HuH-7 (cell line): ENCODE data around the gene DNAJB2.
"Not testable (repeated sequence)": the region's sequence is repeated elsewhere in the genome, so short reads cannot be mapped to it uniquely, and the experiment has no call there.

ENCODE experiments used
- DNase-seq: peaks from one replicate; pipeline ENCODE4 v3.0.0; 2011; ENCODE audit warnings: low spot score

The DNAJB2 gene

DNA sequence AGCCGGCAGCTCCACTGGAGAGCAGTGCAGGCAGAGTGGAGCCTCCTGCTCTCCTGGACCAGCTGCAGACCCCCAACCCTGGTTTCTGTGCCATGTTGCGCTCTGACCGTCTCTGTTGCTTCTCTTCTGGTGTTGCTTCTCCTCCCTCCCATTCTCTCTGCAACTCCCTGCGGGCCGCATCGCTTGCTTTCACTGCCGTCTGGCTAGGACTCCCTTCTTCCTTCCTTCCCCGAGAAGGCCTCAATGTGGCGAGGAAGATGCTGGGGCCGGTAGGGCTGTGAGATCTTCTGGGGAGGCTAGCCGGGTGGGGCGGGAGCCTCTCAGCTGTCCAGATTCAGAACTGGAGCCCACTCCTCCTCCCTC, 6.2 kb downstream of the DNAJB2 start:
- no peak for DNase-seq

DNA sequence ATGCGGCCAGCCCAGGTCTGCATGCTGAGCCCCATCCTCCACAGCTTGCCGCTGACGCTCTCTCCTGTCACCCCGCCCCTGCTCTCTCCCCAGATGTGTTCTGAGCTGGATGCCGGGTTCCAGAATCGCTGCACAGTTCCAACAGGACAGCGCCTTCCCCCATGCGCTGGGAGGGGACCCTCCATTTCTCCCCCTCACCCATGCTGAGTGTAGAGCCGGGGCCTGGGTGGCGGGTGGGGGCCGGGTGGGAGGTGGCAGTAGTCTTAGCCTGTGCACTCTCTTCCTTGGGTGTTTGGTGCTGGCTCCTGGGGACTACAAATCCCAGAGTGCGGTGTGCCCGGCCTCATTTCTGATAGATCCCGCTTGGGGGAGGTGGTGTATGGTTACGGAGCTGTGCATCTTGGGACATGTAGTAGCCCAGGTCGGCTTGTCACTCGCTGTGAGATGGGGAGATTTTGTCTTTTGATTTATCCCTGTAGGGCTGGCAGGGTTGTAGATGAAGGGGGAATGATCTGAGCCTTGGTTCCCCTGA, 6.8 kb downstream of the DNAJB2 start:
- no peak for DNase-seq

DNA sequence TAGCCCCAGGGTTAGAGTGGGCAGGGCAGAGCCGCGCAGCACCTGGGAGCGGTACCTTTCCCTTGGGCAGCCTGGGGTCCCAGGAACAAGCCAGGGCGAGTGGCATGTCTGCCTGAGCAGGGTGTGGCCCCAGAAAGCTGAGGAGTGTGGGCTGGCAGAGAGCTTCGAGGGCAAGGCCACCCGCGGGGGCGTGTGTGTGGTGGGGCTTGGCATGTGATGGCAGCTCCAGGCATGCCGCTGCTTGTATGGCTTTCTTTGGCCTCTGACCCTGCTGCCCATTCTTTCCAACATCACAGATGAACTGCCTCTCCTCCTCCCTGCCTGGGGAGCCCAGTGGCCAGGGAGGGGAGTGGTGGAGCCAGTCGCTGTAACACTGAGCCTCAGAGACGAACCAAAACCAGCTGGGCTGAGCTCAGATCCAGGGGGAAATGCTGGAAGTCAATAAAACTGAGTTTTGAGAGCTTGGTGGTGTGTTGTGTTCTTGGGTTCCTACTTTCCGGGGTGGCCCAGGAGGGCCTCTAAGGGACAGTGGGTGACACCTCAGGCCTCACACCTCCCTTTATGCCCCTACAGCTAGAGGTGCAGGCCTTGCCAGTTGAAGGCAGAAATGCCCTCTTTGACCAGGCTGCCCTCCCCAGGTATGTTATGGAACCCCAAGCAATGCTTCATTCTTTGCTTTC, 7.4 kb downstream of the DNAJB2 start:
- no peak for DNase-seq

DNA sequence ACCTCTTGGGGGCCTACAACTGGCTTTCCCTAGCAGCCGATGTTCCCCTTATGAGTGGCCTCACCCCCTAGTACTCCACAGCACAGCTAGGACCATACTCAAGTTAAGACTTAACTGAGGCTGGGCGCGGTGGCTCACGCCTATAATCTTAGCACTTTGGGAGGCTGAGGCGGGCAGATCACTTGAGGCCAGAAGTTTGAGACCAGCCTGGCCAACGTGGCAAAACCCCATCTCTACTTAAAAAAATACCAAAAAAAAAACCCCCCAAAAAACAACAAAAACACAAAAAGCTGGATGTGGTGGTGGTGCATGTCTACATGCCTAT, 7.9 kb downstream of the DNAJB2 start:
- not testable (repeated sequence) for DNase-seq

DNA sequence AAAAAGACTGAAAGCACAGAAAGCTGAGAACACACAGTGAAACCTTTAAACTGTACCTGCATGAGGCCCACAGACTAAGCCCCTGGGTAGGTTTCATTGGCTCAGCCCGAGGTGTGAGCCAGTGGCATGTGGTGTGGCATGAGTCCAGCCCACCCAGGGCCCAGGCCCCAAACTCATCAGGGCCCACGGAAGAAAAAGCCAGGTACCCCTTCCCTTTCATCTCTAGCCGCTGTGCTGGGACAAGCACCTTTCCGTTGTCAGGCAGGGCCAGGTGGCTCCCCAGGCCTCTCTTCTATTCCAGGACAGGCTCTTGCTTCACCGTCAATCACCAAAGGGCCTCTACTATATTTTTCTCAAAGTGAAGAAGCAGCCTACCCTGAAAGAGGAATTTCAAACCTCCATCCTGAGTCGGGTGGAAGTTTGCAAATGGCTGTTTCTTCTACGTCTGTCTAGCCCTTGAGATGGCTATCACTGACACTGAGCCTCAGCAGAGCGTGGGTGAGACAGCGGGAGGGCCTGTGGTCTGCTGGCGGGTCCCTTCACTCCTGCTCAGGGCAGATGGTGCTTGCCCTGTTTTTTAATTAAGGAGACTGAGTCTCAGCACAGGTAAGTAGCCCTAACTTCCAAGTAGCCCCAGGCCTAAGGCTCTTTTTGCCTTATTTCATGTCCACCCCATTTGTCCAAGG, 8.6 kb downstream of the DNAJB2 start:
- no peak for DNase-seq

DNA sequence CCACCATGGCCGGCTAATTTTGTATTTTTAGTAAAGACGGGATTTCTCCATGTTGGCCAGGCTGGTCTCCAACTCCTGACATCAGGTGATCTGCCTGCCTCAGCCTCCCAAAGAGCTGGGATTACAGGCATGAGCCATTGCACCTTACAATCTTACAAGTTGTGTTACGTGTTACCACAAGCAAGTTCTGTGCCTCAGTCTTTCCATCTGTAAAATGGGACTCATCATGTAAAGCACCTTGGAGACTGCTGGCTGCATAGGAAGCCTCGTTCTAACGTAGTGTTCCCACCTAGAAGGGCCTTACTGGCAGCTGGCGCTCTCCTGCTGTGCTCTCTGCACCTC, 10.0 kb downstream of the DNAJB2 start:
- no peak for DNase-seq

DNA sequence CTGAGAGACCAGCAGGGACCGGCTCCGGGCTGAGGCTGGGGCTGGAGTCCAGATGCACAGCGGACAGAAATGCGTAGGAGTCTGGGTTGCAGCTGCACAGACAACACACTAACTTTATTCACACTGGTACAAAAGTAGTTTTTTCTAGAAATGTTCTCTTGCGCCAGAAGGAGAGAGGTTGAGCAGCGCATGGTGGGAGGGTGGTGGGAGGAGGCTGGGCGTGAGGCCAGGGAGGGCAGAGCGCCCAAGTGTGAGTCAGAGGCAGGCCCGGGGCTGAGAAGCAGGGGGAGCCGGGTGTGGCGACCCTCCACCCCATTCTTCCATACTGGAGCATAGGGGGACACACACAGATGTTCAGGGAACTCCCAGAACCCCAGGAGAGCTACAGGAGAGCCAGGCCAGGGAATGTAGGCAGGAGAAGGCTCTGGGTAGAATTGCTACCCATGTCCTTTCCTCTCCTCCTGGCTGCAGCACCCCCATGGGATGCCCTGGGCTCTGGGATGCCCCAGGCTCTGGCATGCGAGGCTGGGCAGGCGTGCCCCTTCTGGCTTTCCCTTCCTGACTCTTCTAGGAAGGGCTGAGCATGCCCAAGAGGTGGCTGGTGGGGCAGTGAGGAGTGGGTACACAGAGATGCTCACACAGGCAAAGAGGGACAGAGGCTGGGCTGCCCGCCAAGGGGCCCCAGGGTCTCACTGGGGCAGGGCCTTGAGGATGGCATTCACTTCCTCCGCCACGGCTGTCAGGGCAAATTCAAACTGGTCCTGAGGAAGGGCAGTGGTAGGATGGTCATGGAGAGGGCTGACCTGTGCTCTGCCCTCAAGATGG, 10.6 kb downstream of the DNAJB2 start:
- DNase-seq: no peak

DNA sequence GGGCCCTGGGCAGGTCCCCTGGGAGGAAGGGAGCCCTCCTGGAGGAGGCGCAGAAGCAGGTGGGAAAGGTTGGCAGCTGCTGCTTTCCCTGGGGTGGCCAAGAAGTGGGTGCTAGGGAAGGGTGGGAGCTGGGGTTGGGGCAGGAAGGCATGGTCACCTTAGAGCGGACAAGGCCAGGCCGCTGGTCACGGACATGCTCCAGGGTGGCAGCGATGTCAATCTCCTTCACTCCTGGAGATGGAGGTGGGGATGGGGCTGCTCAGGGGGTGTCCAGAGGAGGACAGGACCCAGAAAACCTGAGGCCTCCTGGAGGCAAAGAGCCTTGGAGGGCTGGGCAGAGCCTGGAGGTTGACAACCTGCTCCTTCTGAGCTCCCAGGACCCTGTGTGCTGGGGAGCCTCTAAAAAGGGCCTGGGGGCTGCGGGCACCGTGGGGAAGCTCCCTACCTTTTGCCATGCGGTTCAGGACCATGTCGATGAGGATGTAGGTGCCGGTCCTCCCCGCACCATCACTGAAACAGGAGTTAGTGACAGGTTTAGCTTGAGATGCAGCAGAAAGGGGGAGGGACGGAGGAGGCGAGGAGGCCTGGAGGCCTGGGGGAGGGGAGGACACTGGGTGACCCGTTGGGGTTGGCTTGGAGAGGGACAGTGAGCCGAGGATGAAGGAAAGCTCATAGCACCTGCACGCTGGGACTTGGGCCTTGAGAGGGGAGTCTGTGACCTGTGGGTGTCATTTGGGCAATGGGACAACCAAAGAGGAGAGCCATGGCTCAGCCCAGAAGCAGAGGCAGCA, 11.4 kb downstream of the DNAJB2 start:
- DNase-seq: no peak

DNA sequence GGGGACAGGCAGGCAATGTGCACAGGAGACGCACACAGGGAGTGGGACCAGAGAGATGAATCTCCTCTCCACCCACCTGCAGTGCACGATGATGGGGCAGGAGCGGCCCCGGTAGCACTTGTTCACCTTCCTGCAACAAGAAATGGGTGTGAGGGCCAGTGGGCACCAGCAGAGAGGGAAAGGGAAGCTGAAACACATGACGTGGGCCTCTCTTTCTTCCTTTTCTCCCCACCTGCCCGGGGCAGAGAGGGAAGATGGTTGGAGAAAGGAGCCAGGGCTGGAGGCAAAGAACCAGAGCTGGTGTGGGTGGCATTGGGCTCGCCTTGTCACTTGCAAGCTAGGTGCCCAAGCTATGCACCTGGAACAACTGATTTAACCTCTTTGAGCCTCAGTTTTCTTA, 12.2 kb downstream of the DNAJB2 start:
- DNase-seq: no peak

DNA sequence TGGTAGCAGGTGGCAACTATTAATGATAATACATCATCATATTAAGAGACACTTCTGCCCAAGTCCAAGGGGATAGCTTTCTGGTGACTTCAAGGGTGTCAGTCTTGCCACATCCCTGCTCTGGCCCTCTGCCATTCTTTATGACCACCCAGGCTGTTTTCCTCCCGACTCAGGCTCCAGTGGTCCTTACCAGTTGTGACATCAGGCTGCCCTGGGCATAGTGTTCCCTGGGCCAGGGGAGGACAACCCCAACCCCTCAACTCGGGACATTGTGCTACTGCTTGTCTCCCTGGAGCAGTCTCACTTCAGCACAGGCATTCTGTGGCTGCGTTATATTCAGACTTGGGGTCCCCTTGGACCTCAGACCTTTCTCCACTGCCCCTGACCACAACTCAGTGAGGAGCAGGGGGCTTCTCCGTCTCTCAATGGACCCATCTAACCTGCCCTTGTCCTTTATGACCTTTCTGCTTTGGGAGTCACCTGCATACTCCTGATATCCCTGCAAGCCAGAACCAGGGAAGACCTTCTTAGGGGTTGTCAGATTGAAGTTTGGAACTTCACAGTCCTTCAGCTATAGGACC, 12.8 kb downstream of the DNAJB2 start:
- no peak for DNase-seq

DNA sequence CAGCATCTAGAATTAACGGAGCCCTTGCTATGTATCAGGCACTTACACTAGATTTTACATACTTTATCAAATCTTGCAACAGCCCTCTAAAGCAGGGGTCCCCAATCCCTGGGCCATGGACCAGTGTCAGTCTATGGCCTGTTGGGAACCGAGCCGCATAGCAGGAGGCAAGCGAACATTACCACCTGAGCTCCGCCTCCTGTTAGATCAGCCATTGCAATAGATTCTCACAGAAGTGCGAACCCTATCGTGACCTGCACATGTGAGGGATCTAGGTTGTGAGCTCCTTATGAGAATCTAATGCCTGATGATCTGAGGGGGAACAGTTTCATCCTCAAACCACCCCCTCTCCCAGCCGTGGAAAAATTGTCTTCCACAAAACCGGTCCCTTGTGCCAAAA, 13.4 kb downstream of the DNAJB2 start:
- no peak for DNase-seq

DNA sequence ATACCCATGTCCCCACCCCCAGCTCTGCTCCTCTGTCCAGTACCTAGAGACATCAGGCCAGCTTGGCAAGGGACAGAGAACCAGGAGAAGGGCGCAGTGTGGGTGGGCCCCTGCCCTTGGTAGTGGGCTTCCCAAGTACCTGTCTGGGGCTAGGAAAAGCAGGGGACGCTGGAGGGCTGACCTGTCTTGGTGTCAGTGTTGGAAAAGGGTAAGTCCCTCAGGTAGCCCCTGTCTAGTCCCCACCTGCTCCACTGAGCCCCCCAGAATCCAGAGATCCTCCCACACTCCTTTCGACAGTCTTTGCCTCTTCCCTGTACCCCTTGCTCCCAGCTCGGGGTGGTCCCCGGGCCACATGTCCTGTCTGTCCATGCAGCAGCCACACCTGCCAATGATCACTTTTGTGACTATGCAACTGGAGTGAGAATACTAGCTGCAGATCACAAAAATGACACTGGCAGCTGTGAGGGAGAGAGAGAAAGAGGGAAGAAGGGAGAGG, 14.6 kb downstream of the DNAJB2 start:
- DNase-seq: no peak

DNA sequence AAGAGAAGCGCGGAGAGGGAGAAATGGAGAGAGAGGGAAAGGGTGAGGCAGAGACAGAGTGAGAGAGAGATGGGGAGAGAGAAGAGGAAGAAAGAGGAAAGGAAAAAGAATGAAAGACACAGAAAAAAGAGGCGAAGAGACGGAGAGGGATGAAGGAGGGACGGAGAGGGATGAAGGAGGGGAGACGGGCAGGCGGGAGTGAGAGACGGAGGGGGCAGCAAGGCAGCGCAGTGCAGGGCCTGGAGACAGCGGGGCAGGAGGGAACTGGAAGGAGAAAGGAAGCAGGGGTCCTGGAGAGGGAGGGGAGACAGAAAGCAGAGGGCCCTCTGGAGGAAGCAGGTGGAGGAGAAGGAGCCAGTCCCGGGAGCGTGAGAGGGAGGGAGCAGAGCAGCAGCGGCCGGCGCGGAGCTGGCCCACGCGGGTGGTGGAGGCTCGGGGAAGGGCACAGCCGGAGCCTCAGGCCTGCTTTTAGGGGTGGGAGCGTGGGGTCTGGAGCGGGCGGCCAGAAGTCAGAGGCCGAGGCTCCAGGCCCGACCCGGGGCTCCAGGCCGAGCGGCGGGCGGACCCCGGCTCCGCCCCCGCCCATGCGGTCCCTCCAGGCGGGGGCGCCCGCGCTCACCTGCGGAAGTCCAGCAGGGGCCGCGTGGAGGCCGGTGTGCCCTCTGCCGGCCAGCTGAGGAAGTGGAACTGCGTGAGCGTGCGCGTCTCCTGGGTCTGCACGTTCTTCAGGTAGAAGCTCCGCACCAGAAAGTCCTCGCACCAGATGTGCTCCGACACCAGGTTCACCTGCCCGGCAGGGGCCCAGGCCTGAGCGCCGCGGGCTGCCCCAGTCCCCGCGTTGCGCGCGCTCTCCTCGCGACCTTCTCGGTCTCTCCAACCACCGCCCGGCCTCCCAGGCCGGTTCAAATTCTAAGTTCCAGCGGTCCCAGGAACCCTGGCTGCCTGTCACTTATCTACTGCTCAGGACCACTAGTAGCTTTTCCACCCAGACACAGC, 15.5 kb downstream of the DNAJB2 start:
- DNase-seq: peak; percentile 97

DNA sequence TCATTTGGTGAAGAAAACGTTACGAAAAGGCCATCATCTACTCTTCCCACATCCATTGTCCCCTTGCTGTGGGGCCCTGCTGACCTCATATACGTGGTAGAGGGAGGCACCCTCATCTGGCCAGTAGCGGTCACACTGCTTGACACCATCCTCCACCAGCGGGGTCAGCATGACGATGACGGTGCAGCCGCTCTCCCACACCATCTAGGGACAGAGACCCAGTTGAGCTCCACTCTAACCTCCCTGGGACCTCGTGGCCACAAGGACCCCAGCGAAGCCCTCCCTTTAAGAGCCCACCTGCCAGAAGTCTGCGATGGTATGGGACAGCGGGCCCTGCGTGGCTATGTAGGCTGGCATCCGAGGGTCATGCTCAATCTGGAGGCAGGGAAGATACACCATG, 17.0 kb downstream of the DNAJB2 start:
- DNase-seq: no peak

DNA sequence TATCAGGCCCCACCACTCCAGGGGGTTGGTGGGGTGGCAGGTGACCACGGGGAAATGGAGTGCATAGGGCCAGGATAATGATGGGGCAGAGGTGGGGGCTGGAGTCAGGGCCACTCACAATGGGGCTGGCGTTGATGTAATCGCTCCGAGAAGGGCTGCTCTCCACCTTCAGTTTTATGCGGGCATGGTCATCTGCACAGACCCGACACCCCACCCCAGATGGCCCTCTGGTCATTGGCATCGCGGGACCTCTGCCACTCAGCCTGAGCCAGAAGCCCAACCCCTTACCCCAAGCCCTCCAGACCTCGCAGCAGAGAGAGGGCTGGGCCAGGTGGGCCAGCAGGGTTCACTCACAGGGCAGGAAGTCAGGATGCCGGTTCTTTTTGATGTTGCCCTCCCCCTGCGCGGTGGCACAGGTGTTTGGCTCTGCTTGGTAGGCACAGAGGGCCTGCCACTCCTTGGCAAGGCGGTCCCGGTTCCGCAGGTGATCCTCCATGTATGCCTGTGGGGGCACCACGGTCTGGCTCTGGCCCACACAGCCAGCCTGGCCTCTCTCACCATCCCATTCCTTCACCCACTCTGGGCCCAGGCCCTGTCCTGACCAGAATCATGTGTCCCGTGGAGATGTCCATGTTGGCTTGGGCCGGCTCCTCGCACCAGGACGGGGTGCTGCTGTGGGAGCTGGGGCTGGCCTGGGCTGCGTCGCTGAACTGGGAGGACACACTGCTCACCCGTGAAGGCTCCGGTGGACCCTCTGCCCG, 17.6 kb downstream of the DNAJB2 start:
- DNase-seq: no peak

DNA sequence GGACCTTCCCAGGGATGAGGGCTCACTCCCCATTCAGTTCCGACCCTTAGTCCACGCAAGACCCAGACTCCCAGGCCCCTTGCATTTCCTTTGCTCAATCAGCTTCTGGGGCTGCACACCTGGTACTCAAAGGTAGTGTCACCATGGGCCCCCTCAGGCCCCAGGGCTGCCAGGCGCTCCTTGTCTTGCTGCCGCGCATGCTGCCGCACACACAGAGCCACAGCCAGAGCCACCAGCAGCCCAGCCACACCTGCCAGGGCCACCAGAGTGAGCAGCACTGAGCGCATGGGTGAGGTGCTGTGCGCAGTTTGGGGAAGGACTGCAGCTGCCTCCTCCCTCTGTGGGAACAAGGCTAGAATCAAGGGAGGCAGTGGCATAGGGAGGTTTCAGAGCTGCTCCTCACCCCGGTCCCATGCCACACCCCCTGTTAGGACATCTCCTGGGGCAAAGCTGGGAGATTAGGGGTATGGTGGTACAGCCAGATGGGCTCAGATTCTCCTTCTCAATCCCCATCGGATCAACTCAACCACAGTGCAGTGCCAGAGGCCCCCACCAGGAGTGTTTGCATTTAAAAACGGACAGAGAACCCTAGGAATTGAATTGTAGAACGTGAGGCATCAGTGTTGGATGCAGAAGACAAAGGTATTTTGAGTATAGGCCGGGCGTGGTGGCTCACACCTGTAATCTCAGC, 18.7 kb downstream of the DNAJB2 start:
- no peak for DNase-seq

DNA sequence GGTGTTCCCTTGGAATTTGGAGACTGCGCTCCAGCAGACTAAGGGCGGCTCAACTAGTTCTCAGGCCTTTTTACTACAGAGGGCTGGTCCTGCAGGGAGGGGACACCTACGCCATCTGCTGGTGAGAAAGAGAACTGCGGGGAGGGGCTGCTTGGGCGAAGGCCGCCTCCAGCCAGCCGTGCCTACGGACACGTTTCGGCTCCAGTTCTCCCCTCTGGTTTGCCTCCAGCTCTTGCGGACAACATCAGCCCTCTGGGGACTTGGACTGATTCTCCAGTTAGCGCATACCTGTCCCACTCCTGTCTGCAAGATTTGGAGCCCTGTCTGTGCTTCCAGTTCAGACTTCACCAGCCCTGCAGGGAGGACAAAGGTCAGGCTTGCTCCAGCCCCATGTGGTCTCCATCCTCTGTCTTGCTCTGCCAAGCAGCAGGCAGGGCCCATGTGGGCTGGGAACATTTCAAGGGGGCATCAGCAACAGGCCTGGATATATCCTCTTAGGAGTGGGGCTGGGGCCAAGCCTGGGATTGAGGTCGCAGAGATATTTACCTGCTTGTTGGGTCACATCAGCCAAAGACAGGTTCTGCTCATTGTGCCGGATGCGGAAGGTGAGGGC, 19.7 kb downstream of the DNAJB2 start:
- peak; percentile 92 for DNase-seq

DNA sequence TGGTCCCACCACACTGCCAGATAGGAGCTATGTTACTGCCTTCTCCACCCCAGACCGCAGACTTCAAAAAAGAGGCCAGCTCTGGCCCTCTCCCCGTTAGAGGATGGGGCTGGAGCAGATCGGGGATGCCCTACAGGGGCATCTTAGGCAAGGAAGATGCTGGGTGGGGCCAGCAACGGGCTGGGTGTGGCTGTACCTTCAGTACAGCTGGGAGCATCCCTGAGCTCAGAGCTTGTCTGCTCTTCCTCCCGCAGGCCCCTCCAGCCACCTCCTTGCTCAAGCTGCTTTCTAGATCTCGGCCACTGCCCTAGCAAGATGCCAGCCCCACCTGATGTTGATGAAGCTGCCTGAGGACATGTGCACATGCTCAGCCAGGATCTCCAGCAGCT, 20.2 kb downstream of the DNAJB2 start:
- DNase-seq: no peak

DNA sequence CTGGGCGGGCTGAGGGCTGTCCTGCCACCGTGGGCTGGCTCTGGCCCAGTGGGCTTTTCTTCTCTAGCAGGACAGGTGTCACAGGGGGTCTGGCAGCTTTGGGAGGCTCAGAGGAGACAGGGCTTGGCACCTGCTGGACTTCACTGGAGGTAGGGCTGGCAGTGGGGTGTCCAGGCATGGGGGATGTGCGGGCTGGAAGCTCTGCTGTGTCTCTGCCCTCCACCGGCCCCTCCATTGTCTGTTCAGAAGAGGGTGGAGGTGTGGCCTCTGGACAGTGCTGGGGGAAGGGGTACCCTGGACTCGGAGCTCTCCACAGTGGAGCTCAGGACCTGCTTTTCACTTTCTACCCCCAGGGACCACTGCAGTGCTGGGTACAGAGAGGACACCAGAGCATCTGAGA, 20.9 kb downstream of the DNAJB2 start:
- DNase-seq: no peak
